ENCODE results near the gene CREB5.
"Not testable (repeated sequence)": the region's sequence is repeated elsewhere in the genome, so short reads cannot be mapped to it uniquely, and the experiment has no call there.

GRCh38 chr7:28401567-28401966, 10.8 kb upstream of the CREB5 start:
- TF ChIP-seq EZH2 (IDR thresholded peaks at IDR 0.05; ENCODE audit: low read depth); CTCF (conservative IDR thresholded peaks at IDR 0.05): not testable (repeated sequence)
